ENCODE results near the gene SUSD2. TPM values are rescaled to one million over a fixed set of nuclear protein-coding genes. Genes with fewer than 3 reads are reported as not detected.
"Not testable (repeated sequence)": the region's sequence is repeated elsewhere in the genome, so short reads cannot be mapped to it uniquely, and the experiment has no call there.

Gene SUSD2
- total and polyA plus RNA-seq, 2 of the 8 experiments (the other 6 are each of a cell fraction or from before 2014, with no cell fraction given): 2.0 to 4.8 TPM

DNA sequence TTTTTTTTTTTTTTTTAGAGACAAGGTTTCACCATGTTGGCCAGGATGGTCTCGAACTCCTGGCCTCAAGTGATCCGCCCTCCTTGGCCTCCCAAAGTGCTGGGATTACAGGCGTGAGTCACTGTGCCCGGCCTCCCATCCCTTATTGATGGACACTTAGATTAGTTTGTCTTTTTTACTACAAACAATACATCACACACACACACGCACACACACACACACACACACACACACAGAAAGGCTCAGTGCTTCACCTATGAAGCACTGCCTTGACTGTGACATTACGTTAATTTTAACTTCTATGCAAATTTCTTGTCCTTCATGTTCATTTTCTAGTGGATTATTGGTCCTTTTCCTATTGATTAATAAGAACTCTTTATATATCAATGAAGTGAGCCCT lies 44.8 kb upstream of the SUSD2 start:
- not testable (repeated sequence) for H2BK5ac ChIP-seq (ENCODE audit: low read depth, low read length); H3K18ac ChIP-seq (ENCODE audit: extremely low read depth, low read length); H3K14ac ChIP-seq (ENCODE audit: insufficient read length); H3K9ac ChIP-seq (replicated peaks in 1 of 4; ENCODE audit: extremely low read depth in 1 of 4, low read depth in 3 of 4, low read length in 3 of 4); H2AK5ac ChIP-seq (ENCODE audit: low read depth, low read length); H4K91ac ChIP-seq (replicated peaks; ENCODE audit: insufficient read length, low read length); H2BK120ac ChIP-seq (replicated peaks; ENCODE audit: low read depth, low read length); H3K27ac ChIP-seq (ENCODE audit: low read depth, low read length); DNase-seq (ENCODE audit: low read depth in 1 of 2, low spot score in 2 of 2); H3K4me1 ChIP-seq (replicated peaks in 1 of 4; ENCODE audit: control insufficient read depth in 3 of 4, insufficient read depth in 4 of 4, low read length in 3 of 4); FAIRE-seq; H4K5ac ChIP-seq (ENCODE audit: insufficient read length, low read depth, low read length); H3K27me3 ChIP-seq (replicated peaks in 1 of 4; ENCODE audit: control insufficient read depth in 3 of 4, extremely low read depth in 1 of 4, insufficient read depth in 3 of 4, low read length in 3 of 4); H4K20me1 ChIP-seq (replicated peaks in 1 of 2; ENCODE audit: control insufficient read depth in 1 of 2, insufficient read depth in 2 of 2, low read length in 2 of 2); H3K79me1 ChIP-seq (ENCODE audit: low read depth, low read length); H4K8ac ChIP-seq (ENCODE audit: extremely low read depth, insufficient read depth, low read length); H3K56ac ChIP-seq (replicated peaks; ENCODE audit: insufficient read length, low read depth, low read length); H2AFZ ChIP-seq (ENCODE audit: low read length); H3K4ac ChIP-seq (replicated peaks; ENCODE audit: insufficient read length, low read depth, low read length); H2BK12ac ChIP-seq (ENCODE audit: low read depth, low read length); H3K9me3 ChIP-seq (ENCODE audit: insufficient read depth in 2 of 2, low read depth in 1 of 2, low read length in 1 of 2); H3K79me2 ChIP-seq (ENCODE audit: control insufficient read depth in 1 of 2, insufficient read depth in 2 of 2, low read length in 2 of 2); H2BK20ac ChIP-seq (ENCODE audit: low read length); H2BK15ac ChIP-seq (ENCODE audit: low read length); H3K4me2 ChIP-seq (ENCODE audit: insufficient read depth in 1 of 2, low read depth in 2 of 2, low read length in 2 of 2); H3K23ac ChIP-seq (ENCODE audit: insufficient read length); H3K23me2 ChIP-seq (ENCODE audit: low read depth, low read length); H3K4me3 ChIP-seq (ENCODE audit: extremely low read depth in 1 of 4, insufficient read depth in 2 of 4, low read depth in 3 of 4, low read length in 4 of 4)
- WGBS, 2 experiments (ENCODE audit: extremely low coverage in 1 of 2, insufficient coverage in 1 of 2, insufficient read length in 1 of 2, insufficient replicate concordance in 2 of 2, low coverage in 1 of 2, low lambda C conversion rate in 2 of 2, missing lambda C conversion rate in 1 of 2): 85% methylated on average over 6 of the region's 6 CpGs; no CpG with 5 or more reads in 1 of the 2 experiments
- peaks cover 0 to 10% (median 0%) of the 10 kb centered on the region in 4 experiments; a peak in 4 of 8 replicates for H3K36me3 ChIP-seq (ENCODE audit: control insufficient read depth in 2 of 4, insufficient read depth in 4 of 4, low read length in 3 of 4)
- POLR2A ChIA-PET (ENCODE audit: partially characterized antibody): interaction anchor here (1.0 kb wide), 1 partner anchor 242 kb away, joined by 3 read pairs; the partner anchor contains the start of gene MIF
- CTCF ChIA-PET (ENCODE audit: partially characterized antibody): interaction anchor here (1.6 to 9.4 kb wide), 5 partner anchors 11 to 53 kb away, joined by 5 to 102 read pairs (median 10); no protein-coding TSS in a partner anchor
